B cell (primary cell): ENCODE results near the gene CTNNA3. TPM values are rescaled to one million over a fixed set of nuclear protein-coding genes. Genes with fewer than 3 reads are reported as not detected.

Experiments
- ATAC-seq: fragments of 200-7000 bp; cut with Tn5 transposase; one replicate; pipeline ENCODE4 v1.10.0; 2021; ENCODE audit warnings: low read depth, mild to moderate bottlenecking, moderate number of reproducible peaks, moderate library complexity
- CTCF ChIA-PET: fragments of 350-600 bp; sonication (Branson Sonifier 250); formaldehyde crosslinking; loops from one replicate; lab custom pipeline; 2021; ENCODE audit warnings: antibody characterized with exemption, inconsistent platforms; lab: Charles Lee
- POLR2A ChIA-PET: fragments of 350-600 bp; sonication (Branson Sonifier 250); formaldehyde crosslinking; loops from one replicate; lab custom pipeline; 2021; ENCODE audit warnings: antibody characterized with exemption; lab: Charles Lee
- DNase-seq: peaks from one replicate; pipeline ENCODE4 v3.0.0; 2013
- H2AFZ ChIP-seq: 2 replicates; pipeline ENCODE4 v1.6.1; 2012; ENCODE audit warnings: mild to moderate bottlenecking, low read depth, low read length; ENCODE audit not compliant: insufficient read depth, poor library complexity, severe bottlenecking
- H3K27ac ChIP-seq, 2 donors: 1 replicate in 1 of 2; 2 replicates in 1 of 2; pipeline ENCODE4 v1.5.1; 2012 to 2013; ENCODE audit warnings: low read length in 2 of 2, mild to moderate bottlenecking in 2 of 2, moderate library complexity in 1 of 2
- H3K27me3 ChIP-seq, 4 experiments: fragments of 200-600 bp in 1 of 4; sonication (generic) in 1 of 4; replicated peaks in 1 of 4; 1 replicate in 2 of 4; 2 replicates in 2 of 4; pipeline versions ENCODE4 v1.6.1 to v1.7.0; 2013 to 2016; ENCODE audit warnings: low read length in 3 of 4, mild to moderate bottlenecking in 2 of 4, mixed read lengths in 1 of 4, moderate library complexity in 1 of 4; ENCODE audit not compliant: insufficient read depth in 4 of 4, control insufficient read depth in 3 of 4; ENCODE audit errors: control extremely low read depth in 1 of 4
- H3K36me3 ChIP-seq, 2 experiments: replicated peaks in 1 of 2; 1 replicate in 1 of 2; 2 replicates in 1 of 2; pipeline versions ENCODE4 v1.6.1 to v1.7.1; 2013; ENCODE audit warnings: low read length in 1 of 2; ENCODE audit not compliant: insufficient read depth in 2 of 2, control insufficient read depth in 1 of 2; ENCODE audit errors: control extremely low read depth in 1 of 2, extremely low read depth in 1 of 2
- H3K4me1 ChIP-seq, 2 donors: fragments of 200-600 bp in 1 of 2; sonication (generic) in 1 of 2; 1 replicate in 1 of 2; 2 replicates in 1 of 2; pipeline versions ENCODE4 v1.5.1 to v1.6.1; 2013 to 2017; ENCODE audit warnings: low read length in 2 of 2; ENCODE audit not compliant: control insufficient read depth in 2 of 2, insufficient read depth in 2 of 2
- H3K4me2 ChIP-seq: replicated peaks from 2 replicates; pipeline ENCODE3; 2012; ENCODE audit warnings: mild to moderate bottlenecking, low read depth, low read length; ENCODE audit not compliant: poor library complexity, severe bottlenecking
- H3K4me3 ChIP-seq, 5 experiments: fragments of 200-600 bp in 1 of 5; sonication (generic) in 1 of 5; 1 replicate in 3 of 5; 2 replicates in 2 of 5; pipeline versions ENCODE4 v1.5.1 to v1.7.0; 2011 to 2016; ENCODE audit warnings: low read length in 4 of 5, mild to moderate bottlenecking in 4 of 5, low read depth in 2 of 5, control low read depth in 1 of 5, moderate library complexity in 1 of 5; ENCODE audit not compliant: insufficient read depth in 1 of 5; ENCODE audit errors: control extremely low read depth in 1 of 5, extremely low read depth in 1 of 5
- H3K79me2 ChIP-seq: fragments of 200-600 bp; sonication (generic); one replicate; pipeline ENCODE4 v1.6.0; 2016; ENCODE audit warnings: low read length; ENCODE audit not compliant: control insufficient read depth, insufficient read depth
- H3K9ac ChIP-seq: fragments of 200-600 bp; sonication (generic); 2 replicates; pipeline ENCODE4 v1.6.1; 2017; ENCODE audit warnings: mild to moderate bottlenecking, low read length, moderate library complexity
- H3K9me3 ChIP-seq, 3 donors: one replicate each; pipeline versions ENCODE4 v1.6.1 to v1.7.1; 2013; ENCODE audit warnings: low read length in 2 of 3; ENCODE audit not compliant: control insufficient read depth in 2 of 3, insufficient read depth in 1 of 3; ENCODE audit errors: control extremely low read depth in 1 of 3
- H4K20me1 ChIP-seq: 2 replicates; pipeline ENCODE4 v1.6.0; 2012; ENCODE audit warnings: mild to moderate bottlenecking, low read length; ENCODE audit not compliant: insufficient read depth, control insufficient read depth, poor library complexity, severe bottlenecking
- H3K27ac Mint-ChIP-seq: one replicate; pipeline ENCODE4 v1.8.0; 2021; ENCODE audit warnings: mixed read lengths
- H3K27me3 Mint-ChIP-seq: one replicate; pipeline ENCODE4 v1.8.0; 2021; ENCODE audit warnings: mixed read lengths
- H3K4me1 Mint-ChIP-seq: one replicate; pipeline ENCODE4 v1.8.0; 2021; ENCODE audit warnings: mixed read lengths
- H3K4me3 Mint-ChIP-seq: one replicate; pipeline ENCODE4 v1.8.0; 2021; ENCODE audit warnings: mixed read lengths
- H3K9me3 Mint-ChIP-seq: one replicate; pipeline ENCODE4 v1.8.0; 2022; ENCODE audit warnings: mixed read lengths; ENCODE audit not compliant: insufficient read depth
- EZH2 ChIP-seq: IDR thresholded peaks from 2 replicates; pipeline ENCODE4 v1.6.1; 2012; ENCODE audit warnings: borderline replicate concordance, low read depth, mild to moderate bottlenecking, moderate library complexity, low read length; ENCODE audit not compliant: insufficient read depth, poor library complexity, severe bottlenecking
- WGBS: methylation state at CpG from one replicate; pipeline ENCODE4 v1.1.5; 2013; ENCODE audit warnings: missing lambda C conversion rate; ENCODE audit not compliant: insufficient coverage; 5-methylcytosine and 5-hydroxymethylcytosine counted together
- intact Hi-C: fragments of 100-400 bp; cut with micrococcal nuclease; formaldehyde crosslinking; loops from one replicate; pipeline ENCODE4 v1.10.0; 2022
- polyA plus RNA-seq: library from polyadenylated mRNA; depleted of rRNA; stranded (reverse); fragments of >200 nt; gene quantifications from 2 replicates; pipeline ENCODE4 v1.2.3, GENCODE V29; 2012
- total RNA-seq, 2 donors: library from RNA; stranded (reverse); fragments of 120-200 nt in 1 of 2; gene quantifications; 1 replicate in 1 of 2; 2 replicates in 1 of 2; pipeline versions ENCODE4 v1.2.3 to v1.2.4, GENCODE V29; 2013 to 2022
- TF ChIP-seq, protein P1 (sequence below): fragments of 200-600 bp; IDR thresholded peaks from one replicate; pipeline ENCODE4 v1.8.0; 2022; ENCODE audit warnings: antibody characterized with exemption, mild to moderate bottlenecking

CTNNA3 gene
- total and polyA plus RNA-seq, 2 donors (not counting 1 experiment from before 2014, with no cell fraction given) = 0.01 TPM; not detected in 1

DNA sequence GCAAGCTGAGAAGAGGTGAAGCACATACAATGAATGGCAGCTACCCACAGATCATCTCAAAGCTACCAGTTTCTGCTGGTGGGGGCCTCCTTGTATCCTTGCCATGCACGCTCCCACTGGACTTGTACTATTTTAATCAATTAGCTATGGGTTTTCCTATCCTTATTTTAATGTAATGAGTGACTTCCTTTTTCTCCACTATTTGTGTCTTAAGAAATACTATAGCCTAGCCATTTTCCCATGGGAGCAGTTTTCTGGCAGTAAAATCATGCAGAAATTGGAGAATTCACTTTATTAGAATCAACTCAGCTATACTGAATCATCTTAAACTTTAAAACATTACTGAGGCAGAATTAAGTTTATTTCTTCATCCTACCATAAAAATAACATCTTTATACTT is 73.5 kb downstream of the CTNNA3 start:
- no peak for TF ChIP-seq EZH2
- TF ChIP-seq, protein P1, sequence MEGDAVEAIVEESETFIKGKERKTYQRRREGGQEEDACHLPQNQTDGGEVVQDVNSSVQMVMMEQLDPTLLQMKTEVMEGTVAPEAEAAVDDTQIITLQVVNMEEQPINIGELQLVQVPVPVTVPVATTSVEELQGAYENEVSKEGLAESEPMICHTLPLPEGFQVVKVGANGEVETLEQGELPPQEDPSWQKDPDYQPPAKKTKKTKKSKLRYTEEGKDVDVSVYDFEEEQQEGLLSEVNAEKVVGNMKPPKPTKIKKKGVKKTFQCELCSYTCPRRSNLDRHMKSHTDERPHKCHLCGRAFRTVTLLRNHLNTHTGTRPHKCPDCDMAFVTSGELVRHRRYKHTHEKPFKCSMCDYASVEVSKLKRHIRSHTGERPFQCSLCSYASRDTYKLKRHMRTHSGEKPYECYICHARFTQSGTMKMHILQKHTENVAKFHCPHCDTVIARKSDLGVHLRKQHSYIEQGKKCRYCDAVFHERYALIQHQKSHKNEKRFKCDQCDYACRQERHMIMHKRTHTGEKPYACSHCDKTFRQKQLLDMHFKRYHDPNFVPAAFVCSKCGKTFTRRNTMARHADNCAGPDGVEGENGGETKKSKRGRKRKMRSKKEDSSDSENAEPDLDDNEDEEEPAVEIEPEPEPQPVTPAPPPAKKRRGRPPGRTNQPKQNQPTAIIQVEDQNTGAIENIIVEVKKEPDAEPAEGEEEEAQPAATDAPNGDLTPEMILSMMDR = no peak
- H3K4me3 ChIP-seq = no peak overlapping the region
- H3K4me1 ChIP-seq = no peaks in the 10 kb centered on the region
- no peaks in the 10 kb centered on the region for H4K20me1 ChIP-seq
- Mint-ChIP-seq H3K4me3 (no peak overlapping the region), H3K9me3 (no peaks in the 10 kb centered on the region), H3K4me1 (no peaks in the 10 kb centered on the region), H3K27ac (no peak overlapping the region), H3K27me3 (peaks cover 14% of the 10 kb centered on the region)
- H3K36me3 ChIP-seq = no peaks in the 10 kb centered on the region
- DNase-seq (no peak), ATAC-seq (no peak)
- no peaks in the 10 kb centered on the region for H3K79me2 ChIP-seq
- H3K27me3 ChIP-seq = no peaks in the 10 kb centered on the region
- no peak overlapping the region for H3K27ac ChIP-seq
- no peak overlapping the region for H3K9ac ChIP-seq
- H2AFZ ChIP-seq = no peak overlapping the region
- CTCF ChIA-PET = no interaction called here
- peaks cover 0 to 3% (median 0%) of the 10 kb centered on the region in 3 donors for H3K9me3 ChIP-seq
- WGBS = no CpG with 5 or more reads among the region's 1 CpG
- H3K4me2 ChIP-seq = no peak overlapping the region
- POLR2A ChIA-PET = no interaction called here
- intact Hi-C loops = no loop called here

DNA sequence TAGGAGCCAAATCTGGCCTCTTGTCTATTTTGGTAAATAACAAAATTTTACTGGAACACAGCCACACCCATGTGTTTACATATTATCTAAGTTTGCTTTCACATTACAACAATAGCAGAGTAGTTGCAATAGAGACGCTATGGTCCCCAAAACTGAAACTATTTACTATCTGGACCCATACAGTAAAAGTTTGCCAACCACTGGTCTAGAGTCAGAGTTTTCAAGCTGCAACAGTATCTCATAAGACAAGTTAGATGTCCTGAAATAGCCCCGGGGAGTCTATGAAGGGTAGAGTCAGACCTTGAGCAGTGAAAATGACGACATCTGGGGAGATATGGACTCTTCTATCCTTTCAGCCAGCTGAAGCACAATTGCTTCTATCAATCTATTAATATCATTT is 74.2 kb downstream of the CTNNA3 start:
- CTCF ChIA-PET = no interaction called here
- ATAC-seq = no peak
- H3K27me3 ChIP-seq = no peaks in the 10 kb centered on the region
- H3K27ac ChIP-seq = no peak overlapping the region
- Mint-ChIP-seq H3K4me1 (no peaks in the 10 kb centered on the region), H3K27me3 (peaks cover 14% of the 10 kb centered on the region), H3K27ac (no peak overlapping the region), H3K9me3 (no peaks in the 10 kb centered on the region), H3K4me3 (no peak overlapping the region)
- no peak overlapping the region for H3K4me3 ChIP-seq
- DNase-seq = no peak
- no peaks in the 10 kb centered on the region for H3K9me3 ChIP-seq
- no peak overlapping the region for H3K4me2 ChIP-seq
- no peaks in the 10 kb centered on the region for H3K36me3 ChIP-seq
- intact Hi-C loops = no loop called here
- H4K20me1 ChIP-seq = no peaks in the 10 kb centered on the region
- H2AFZ ChIP-seq = no peak overlapping the region
- TF ChIP-seq, protein P1 = no peak
- TF ChIP-seq EZH2 = no peak
- no peak overlapping the region for H3K9ac ChIP-seq
- no peaks in the 10 kb centered on the region for H3K79me2 ChIP-seq
- no peaks in the 10 kb centered on the region for H3K4me1 ChIP-seq
- no CpG with 5 or more reads among the region's 3 CpGs for WGBS
- POLR2A ChIA-PET = no interaction called here
